Neural crest cell (in vitro differentiated cells): ENCODE measurements around the gene NGF. TPM values are rescaled to one million over a fixed set of nuclear protein-coding genes. Genes with fewer than 3 reads are reported as not detected.

Source experiments
- DNase-seq: peaks from one replicate; pipeline ENCODE4 v3.0.0; 2021; ENCODE audit warnings: low read depth, mixed read lengths, low spot score
- H3K27ac Mint-ChIP-seq: one replicate; pipeline ENCODE4 v1.8.0; 2021; ENCODE audit warnings: mild to moderate bottlenecking, mixed read lengths; ENCODE audit not compliant: unreplicated experiment
- H3K27me3 Mint-ChIP-seq: 2 replicates; pipeline ENCODE4 v1.8.0; 2021; ENCODE audit warnings: low read depth, mild to moderate bottlenecking, mixed read lengths
- H3K36me3 Mint-ChIP-seq: 2 replicates; pipeline ENCODE4 v1.8.0; 2021; ENCODE audit warnings: low read depth, mild to moderate bottlenecking, mixed read lengths
- H3K4me1 Mint-ChIP-seq: 2 replicates; pipeline ENCODE4 v1.8.0; 2021; ENCODE audit warnings: mixed read lengths
- H3K4me3 Mint-ChIP-seq: one replicate; pipeline ENCODE4 v1.8.0; 2021; ENCODE audit warnings: mild to moderate bottlenecking, mixed read lengths
- H3K9me3 Mint-ChIP-seq: 2 replicates; pipeline ENCODE4 v1.8.0; 2021; ENCODE audit warnings: mixed read lengths
- total RNA-seq: library from RNA; stranded (reverse); gene quantifications from 2 replicates; pipeline ENCODE4 v1.2.1, GENCODE V29; 2021
- TF ChIP-seq, protein P1 (sequence below): fragments of 200-600 bp; sonication (generic); conservative IDR thresholded peaks from 2 replicates; pipeline ENCODE4 v1.5.0; 2021; ENCODE audit warnings: antibody characterized with exemption, mild to moderate bottlenecking

NGF gene
- total RNA-seq, 1 donor from 2014 or later = not detected

GRCh38 chr1:115284209-115284608, 53.8 kb downstream of the NGF start:
- TF ChIP-seq, protein P1, sequence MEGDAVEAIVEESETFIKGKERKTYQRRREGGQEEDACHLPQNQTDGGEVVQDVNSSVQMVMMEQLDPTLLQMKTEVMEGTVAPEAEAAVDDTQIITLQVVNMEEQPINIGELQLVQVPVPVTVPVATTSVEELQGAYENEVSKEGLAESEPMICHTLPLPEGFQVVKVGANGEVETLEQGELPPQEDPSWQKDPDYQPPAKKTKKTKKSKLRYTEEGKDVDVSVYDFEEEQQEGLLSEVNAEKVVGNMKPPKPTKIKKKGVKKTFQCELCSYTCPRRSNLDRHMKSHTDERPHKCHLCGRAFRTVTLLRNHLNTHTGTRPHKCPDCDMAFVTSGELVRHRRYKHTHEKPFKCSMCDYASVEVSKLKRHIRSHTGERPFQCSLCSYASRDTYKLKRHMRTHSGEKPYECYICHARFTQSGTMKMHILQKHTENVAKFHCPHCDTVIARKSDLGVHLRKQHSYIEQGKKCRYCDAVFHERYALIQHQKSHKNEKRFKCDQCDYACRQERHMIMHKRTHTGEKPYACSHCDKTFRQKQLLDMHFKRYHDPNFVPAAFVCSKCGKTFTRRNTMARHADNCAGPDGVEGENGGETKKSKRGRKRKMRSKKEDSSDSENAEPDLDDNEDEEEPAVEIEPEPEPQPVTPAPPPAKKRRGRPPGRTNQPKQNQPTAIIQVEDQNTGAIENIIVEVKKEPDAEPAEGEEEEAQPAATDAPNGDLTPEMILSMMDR = no peak
- H3K9me3 Mint-ChIP-seq = no peaks in the 10 kb centered on the region

DNA sequence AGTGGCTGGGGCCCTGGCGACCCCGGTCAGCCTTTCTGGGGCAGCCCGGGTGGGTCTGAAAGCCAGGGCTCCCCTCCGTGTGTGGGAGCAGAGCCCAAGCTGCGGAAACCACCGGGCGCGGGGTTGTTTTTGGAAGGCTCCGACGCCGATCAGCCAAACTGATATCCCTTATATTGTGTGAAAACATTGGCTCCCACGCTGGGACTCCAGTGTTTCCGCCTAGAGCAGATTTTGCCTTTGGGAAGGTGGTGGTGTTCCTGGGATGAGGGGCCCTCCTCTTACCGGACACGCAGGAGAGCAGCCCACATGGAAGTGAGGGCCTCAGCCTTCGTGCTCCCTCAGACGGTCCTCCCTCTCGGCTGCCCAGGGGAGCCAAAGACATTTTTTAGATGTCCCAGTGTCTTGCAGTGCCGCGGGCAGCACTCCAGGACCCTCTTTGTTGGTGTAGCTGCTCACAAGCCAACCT, 54.3 kb downstream of the NGF start:
- H3K27ac Mint-ChIP-seq = no peak overlapping the region
- TF ChIP-seq, protein P1 = no peak
- DNase-seq = no peak
- H3K27me3 Mint-ChIP-seq = no peaks in the 10 kb centered on the region
- H3K36me3 Mint-ChIP-seq = no peaks in the 10 kb centered on the region
- peaks cover 5% of the 10 kb centered on the region for H3K9me3 Mint-ChIP-seq
- no peak overlapping the region for H3K4me3 Mint-ChIP-seq
- H3K4me1 Mint-ChIP-seq = no peaks in the 10 kb centered on the region

More at GRCh38 chr1:115284209-115284608, 53.8 kb downstream of the NGF start:
- no peak for DNase-seq
- no peak overlapping the region for H3K4me3 Mint-ChIP-seq
- no peaks in the 10 kb centered on the region for H3K36me3 Mint-ChIP-seq
- H3K27ac Mint-ChIP-seq = no peak overlapping the region
- H3K4me1 Mint-ChIP-seq = no peaks in the 10 kb centered on the region
- peaks cover under 1% of the 10 kb centered on the region for H3K27me3 Mint-ChIP-seq

DNA sequence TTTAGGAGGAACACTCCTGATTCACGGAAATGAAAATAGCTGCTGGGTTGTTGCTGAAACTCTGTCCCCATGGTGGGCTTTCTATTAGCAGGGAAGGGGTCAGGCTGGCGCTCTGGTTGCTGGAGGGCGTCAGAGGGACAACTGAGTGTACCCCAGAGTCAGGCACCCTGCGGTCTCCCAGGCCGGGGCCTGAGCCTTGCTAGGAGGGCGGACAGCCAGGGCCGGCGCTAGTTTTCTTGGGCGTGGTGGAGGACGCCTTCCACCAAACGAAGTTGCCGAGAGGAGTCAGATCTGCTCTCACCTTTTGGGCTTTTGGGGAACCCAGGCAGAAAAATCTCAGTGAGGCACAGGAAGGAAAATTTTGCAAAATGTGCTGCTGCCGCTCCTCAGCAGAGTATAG, 54.8 kb downstream of the NGF start:
- no peak for DNase-seq
- no peaks in the 10 kb centered on the region for H3K4me1 Mint-ChIP-seq
- TF ChIP-seq, protein P1 = no peak
- no peak overlapping the region for H3K4me3 Mint-ChIP-seq
- no peaks in the 10 kb centered on the region for H3K36me3 Mint-ChIP-seq
- H3K27me3 Mint-ChIP-seq = no peaks in the 10 kb centered on the region
- H3K27ac Mint-ChIP-seq = no peak overlapping the region
- peaks cover 6% of the 10 kb centered on the region for H3K9me3 Mint-ChIP-seq

DNA sequence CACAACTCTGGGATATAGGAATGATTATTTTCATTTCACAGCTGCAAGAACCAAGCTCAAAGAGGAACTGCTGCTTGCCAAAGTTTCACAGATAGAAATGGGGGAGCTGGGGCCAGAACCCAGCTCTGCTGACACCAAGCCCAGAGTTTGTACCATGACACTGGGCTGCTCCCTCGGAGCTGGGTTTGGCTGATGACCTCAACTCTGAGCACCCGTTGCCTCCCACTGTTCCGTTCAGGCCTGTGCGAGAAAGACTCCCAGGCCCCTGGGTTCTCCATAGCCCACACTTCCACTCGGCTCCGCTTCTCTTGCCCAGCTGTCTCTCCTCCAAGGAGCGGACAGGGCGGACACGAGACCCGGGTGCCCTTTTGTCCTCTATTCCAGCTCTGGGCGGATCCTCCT, 55.2 kb downstream of the NGF start:
- no peak for DNase-seq
- Mint-ChIP-seq H3K27ac (no peak overlapping the region), H3K9me3 (peaks cover 6% of the 10 kb centered on the region), H3K4me3 (no peak overlapping the region), H3K27me3 (no peaks in the 10 kb centered on the region), H3K4me1 (no peaks in the 10 kb centered on the region), H3K36me3 (no peaks in the 10 kb centered on the region)
- TF ChIP-seq, protein P1 = no peak

DNA sequence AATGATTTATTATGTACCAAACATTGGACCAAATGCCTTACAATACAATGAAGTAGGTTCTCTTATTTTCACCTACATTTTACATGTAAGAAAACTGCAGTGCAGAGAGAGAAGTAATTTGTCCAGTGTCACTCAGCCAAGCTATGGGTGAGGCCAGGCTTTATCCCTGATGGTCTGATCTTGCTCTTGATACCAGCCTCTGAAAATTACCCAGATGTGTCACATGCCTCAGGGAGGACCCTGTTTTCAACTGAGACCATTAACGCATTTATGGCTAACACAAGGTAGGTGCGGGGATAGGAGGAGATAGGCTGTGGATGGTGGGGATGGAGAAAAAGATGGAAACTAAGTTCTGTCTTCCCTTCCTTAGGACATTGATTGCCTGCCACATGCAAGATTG, 56.9 kb downstream of the NGF start:
- Mint-ChIP-seq H3K27ac (peak overlapping the region; percentile 5), H3K4me1 (no peaks in the 10 kb centered on the region), H3K4me3 (no peak overlapping the region), H3K27me3 (no peaks in the 10 kb centered on the region), H3K36me3 (no peaks in the 10 kb centered on the region), H3K9me3 (peaks cover 13% of the 10 kb centered on the region)
- no peak for DNase-seq
- TF ChIP-seq, protein P1 = no peak

- Mint-ChIP-seq H3K36me3 (no peaks in the 10 kb centered on the region), H3K27me3 (no peaks in the 10 kb centered on the region), H3K27ac (no peak overlapping the region), H3K9me3 (peaks cover 18% of the 10 kb centered on the region), H3K4me3 (no peak overlapping the region), H3K4me1 (no peaks in the 10 kb centered on the region)
- TF ChIP-seq, protein P1 = no peak
- DNase-seq = no peak
These were observed 58.0 kb downstream of the NGF start for GRCh38 chr1:115280064-115280463.
